DND-41 (cell line): ENCODE data around the gene RPL29.

ENCODE experiments used
- ATAC-seq: fragments of 200-7000 bp; cut with Tn5 transposase; 3 replicates; pipeline ENCODE4 v1.9.1; 2021; ENCODE audit warnings: low read depth; ENCODE audit not compliant: insufficient read depth
- DNase-seq: peaks from one replicate; pipeline ENCODE4 v3.0.0-alpha.2; 2020
- H2AFZ ChIP-seq: 2 replicates; pipeline ENCODE4 v1.6.0; 2012; ENCODE audit warnings: low read depth, low read length
- H3K27ac ChIP-seq: 2 replicates; pipeline ENCODE4 v1.5.1; 2012; ENCODE audit warnings: low read length, inconsistent platforms
- H3K27me3 ChIP-seq: fragments of 200-600 bp; sonication (generic); 2 replicates; pipeline ENCODE4 v1.6.0; 2012; ENCODE audit warnings: low read length, mild to moderate bottlenecking, inconsistent platforms; ENCODE audit not compliant: insufficient read depth, poor library complexity
- H3K36me3 ChIP-seq: 2 replicates; pipeline ENCODE4 v1.5.1; 2012; ENCODE audit warnings: low read length, inconsistent platforms; ENCODE audit not compliant: insufficient read depth
- H3K4me1 ChIP-seq: 2 replicates; pipeline ENCODE4 v1.5.1; 2012; ENCODE audit warnings: mild to moderate bottlenecking, low read length; ENCODE audit not compliant: insufficient read depth
- H3K4me2 ChIP-seq: 2 replicates; pipeline ENCODE4 v1.6.0; 2012; ENCODE audit warnings: mild to moderate bottlenecking, moderate library complexity, low read length, inconsistent platforms; ENCODE audit not compliant: insufficient read depth
- H3K4me3 ChIP-seq, 2 experiments: fragments of 200-600 bp in 1 of 2; shearing (Covaris generic) in 1 of 2; 2 replicates each; pipeline ENCODE4 v1.5.1; 2012 to 2016; ENCODE audit warnings: inconsistent platforms in 2 of 2, low read length in 2 of 2, mild to moderate bottlenecking in 2 of 2, low read depth in 1 of 2, moderate library complexity in 1 of 2
- H3K79me2 ChIP-seq: 2 replicates; pipeline ENCODE4 v1.6.0; 2012; ENCODE audit warnings: low read length, inconsistent platforms; ENCODE audit not compliant: insufficient read depth
- H3K9ac ChIP-seq: 2 replicates; pipeline ENCODE4 v1.6.0; 2012; ENCODE audit warnings: low read depth, mild to moderate bottlenecking, inconsistent platforms, low read length, moderate library complexity
- H3K9me3 ChIP-seq: 2 replicates; pipeline ENCODE4 v1.5.1; 2012; ENCODE audit warnings: low read length, moderate library complexity, mild to moderate bottlenecking, inconsistent platforms; ENCODE audit not compliant: insufficient read depth, severe bottlenecking
- H4K20me1 ChIP-seq: 2 replicates; pipeline ENCODE4 v1.6.0; 2012; ENCODE audit warnings: low read length; ENCODE audit not compliant: insufficient read depth
- CTCF ChIP-seq: IDR thresholded peaks from 2 replicates; pipeline ENCODE4 v1.5.1; 2012; ENCODE audit warnings: borderline replicate concordance, low read length, moderate library complexity, mild to moderate bottlenecking; ENCODE audit not compliant: poor library complexity, severe bottlenecking; ENCODE audit errors: extremely low read depth
- EZH2 ChIP-seq: IDR thresholded peaks from 3 replicates; pipeline ENCODE4 v1.6.1; 2012; ENCODE audit warnings: borderline replicate concordance, low read depth, mild to moderate bottlenecking, moderate library complexity, low read length, inconsistent platforms; ENCODE audit not compliant: severe bottlenecking

The RPL29 gene

GRCh38 chr3:51958603-51959521 lies 36.8 kb downstream of the RPL29 start:
- Histone ChIP-seq H2AFZ (no peak overlapping the region), H3K9ac (no peak overlapping the region), H3K79me2 (no peaks in the 10 kb centered on the region), H3K4me1 (no peaks in the 10 kb centered on the region), H4K20me1 (no peaks in the 10 kb centered on the region), H3K9me3 (no peaks in the 10 kb centered on the region), H3K4me2 (no peak overlapping the region), H3K4me3 (no peak overlapping the region), H3K36me3 (no peaks in the 10 kb centered on the region), H3K27me3 (no peaks in the 10 kb centered on the region), H3K27ac (no peak overlapping the region)
- TF ChIP-seq CTCF: no peak
- TF ChIP-seq EZH2: no peak
- no peak for ATAC-seq
- no peak for DNase-seq

- Histone ChIP-seq H3K36me3 (no peaks in the 10 kb centered on the region), H3K27me3 (no peaks in the 10 kb centered on the region), H2AFZ (no peak overlapping the region), H3K4me1 (no peaks in the 10 kb centered on the region), H4K20me1 (no peaks in the 10 kb centered on the region), H3K4me3 (no peak overlapping the region), H3K27ac (no peak overlapping the region), H3K9ac (no peak overlapping the region), H3K9me3 (no peaks in the 10 kb centered on the region), H3K4me2 (no peak overlapping the region), H3K79me2 (no peaks in the 10 kb centered on the region)
- ATAC-seq (no peak), DNase-seq (no peak)
- no peak for TF ChIP-seq EZH2
- TF ChIP-seq CTCF: no peak
Measured at GRCh38 chr3:51957520-51958205, 38.0 kb downstream of the RPL29 start.

- no peak overlapping the region for H3K4me3 ChIP-seq
Measured at GRCh38 chr3:51955893-51956770, 39.6 kb downstream of the RPL29 start.

More at GRCh38 chr3:51955893-51956770, 39.6 kb downstream of the RPL29 start:
- ATAC-seq (peak; percentile 46), DNase-seq (no peak)
- Histone ChIP-seq H3K27me3 (no peaks in the 10 kb centered on the region), H3K79me2 (no peaks in the 10 kb centered on the region), H3K4me2 (no peak overlapping the region), H3K9ac (no peak overlapping the region), H2AFZ (no peak overlapping the region), H3K36me3 (no peaks in the 10 kb centered on the region), H3K4me1 (no peaks in the 10 kb centered on the region), H3K27ac (no peak overlapping the region), H3K9me3 (no peaks in the 10 kb centered on the region), H4K20me1 (no peaks in the 10 kb centered on the region)
- TF ChIP-seq CTCF (peak; percentile 25), EZH2 (no peak)
